PC-3 (cell line): Measurements from ENCODE around the gene PGA4. TPM values are rescaled to one million over a fixed set of nuclear protein-coding genes. Genes with fewer than 3 reads are reported as not detected.

Experiments used
- ATAC-seq: fragments of 200-7000 bp; cut with Tn5 transposase; 2 replicates; pipeline ENCODE4 v1.9.1; 2020; ENCODE audit warnings: mild to moderate bottlenecking, moderate library complexity
- BruUV-seq: library from RNA; stranded (reverse); fragments of 400-500 nt; replicated peaks from 2 replicates; lab custom pipeline; 2021; lab: Mats Ljungman, UMichigan
- CTCF ChIA-PET: fragments of 300-600 bp; sonication (Branson Sonifier 250); formaldehyde crosslinking; loops from one replicate; lab custom pipeline; 2022; ENCODE audit warnings: antibody characterized with exemption; lab: Charles Lee
- POLR2A ChIA-PET: fragments of 300-600 bp; sonication (Branson Sonifier 250); formaldehyde crosslinking; loops from one replicate; lab custom pipeline; 2022; ENCODE audit warnings: antibody characterized with exemption; ENCODE audit not compliant: unreplicated experiment; lab: Charles Lee
- DNase-seq: peaks from one replicate; pipeline ENCODE4 v3.0.0-alpha.2; 2015
- H2AFZ ChIP-seq: fragments of 300-600 bp; sonication (generic); 2 replicates; pipeline ENCODE4 v1.6.0; 2016; ENCODE audit warnings: antibody characterized with exemption, low read length
- H3F3A ChIP-seq: fragments of 300-600 bp; sonication (generic); one replicate; pipeline ENCODE4 v1.6.0; 2017; ENCODE audit warnings: antibody characterized with exemption, low read length, control low read depth, mild to moderate bottlenecking; ENCODE audit not compliant: unreplicated experiment
- H3K27ac ChIP-seq: fragments of 300-600 bp; sonication (generic); 2 replicates; pipeline ENCODE4 v1.5.1; 2016; ENCODE audit warnings: mild to moderate bottlenecking, low read length
- H3K27me3 ChIP-seq: fragments of 300-600 bp; sonication (generic); 2 replicates; pipeline ENCODE4 v1.6.1; 2016; ENCODE audit warnings: low read length, mixed read lengths
- H3K36me3 ChIP-seq: fragments of 300-600 bp; sonication (generic); 2 replicates; pipeline ENCODE4 v1.6.1; 2016; ENCODE audit warnings: low read depth, mixed run types, low read length, mixed read lengths
- H3K4me1 ChIP-seq: fragments of 300-600 bp; sonication (generic); 2 replicates; pipeline ENCODE4 v1.5.1; 2016; ENCODE audit warnings: low read length; ENCODE audit not compliant: insufficient read depth
- H3K4me2 ChIP-seq: fragments of 300-600 bp; sonication (generic); 2 replicates; pipeline ENCODE4 v1.6.0; 2016; ENCODE audit warnings: low read length
- H3K4me3 ChIP-seq: fragments of 300-600 bp; sonication (generic); 2 replicates; pipeline ENCODE4 v1.5.1; 2016; ENCODE audit warnings: mild to moderate bottlenecking, low read length, mixed read lengths
- H3K79me2 ChIP-seq: fragments of 300-600 bp; sonication (generic); 2 replicates; pipeline ENCODE4 v1.6.1; 2017; ENCODE audit warnings: low read length, mixed read lengths
- H3K9ac ChIP-seq: fragments of 300-600 bp; sonication (generic); 2 replicates; pipeline ENCODE4 v1.6.0; 2016; ENCODE audit warnings: mild to moderate bottlenecking, low read length
- H3K9me2 ChIP-seq: fragments of 300-600 bp; sonication (generic); replicated peaks from 2 replicates; pipeline ENCODE4 v1.6.1; 2016; ENCODE audit warnings: mixed run types, low read length, mixed read lengths
- H3K9me3 ChIP-seq: fragments of 300-600 bp; sonication (generic); 2 replicates; pipeline ENCODE4 v1.6.1; 2016; ENCODE audit warnings: low read length, mixed read lengths
- H4K20me1 ChIP-seq: fragments of 300-600 bp; sonication (generic); 2 replicates; pipeline ENCODE4 v1.6.1; 2016; ENCODE audit warnings: low read length, mixed read lengths
- CTCF ChIP-seq: fragments of 300-600 bp; sonication (generic); conservative IDR thresholded peaks from 2 replicates; pipeline ENCODE4 v1.5.1; 2017; ENCODE audit warnings: antibody characterized with exemption, low read depth, mild to moderate bottlenecking, low read length
- EZH2 ChIP-seq: fragments of 300-600 bp; sonication (generic); IDR thresholded peaks from one replicate; pipeline ENCODE4 v1.6.1; 2017; ENCODE audit warnings: antibody characterized with exemption, mild to moderate bottlenecking, low read length; ENCODE audit not compliant: unreplicated experiment
- EZH2phosphoT487 ChIP-seq: fragments of 300-600 bp; sonication (generic); IDR thresholded peaks from 2 replicates; pipeline ENCODE4 v1.6.1; 2018; ENCODE audit warnings: mild to moderate bottlenecking, antibody characterized with exemption, low read length, borderline replicate concordance
- intact Hi-C: fragments of 100-400 bp; cut with micrococcal nuclease; formaldehyde crosslinking; loops from 2 replicates; pipeline ENCODE4 v1.9.0; 2023
- total RNA-seq: library from RNA; depleted of rRNA; stranded (reverse); fragments of >200 nt; gene quantifications from 2 replicates; pipeline ENCODE4 v1.2.3, GENCODE V29; 2014

The PGA4 gene
- total RNA-seq, 1 experiment from 2014 or later: not detected

GRCh38 chr11:61258546-61258945, 36.4 kb downstream of the PGA4 start:
- Histone ChIP-seq H3K9me3 (no peaks in the 10 kb centered on the region), H2AFZ (no peak overlapping the region), H3K9ac (no peak overlapping the region), H3F3A (no peaks in the 10 kb centered on the region), H4K20me1 (no peaks in the 10 kb centered on the region), H3K27me3 (no peaks in the 10 kb centered on the region), H3K27ac (no peak overlapping the region), H3K36me3 (no peaks in the 10 kb centered on the region), H3K9me2 (no peaks in the 10 kb centered on the region), H3K4me3 (no peak overlapping the region), H3K79me2 (no peaks in the 10 kb centered on the region), H3K4me1 (no peaks in the 10 kb centered on the region), H3K4me2 (no peak overlapping the region)
- ATAC-seq (no peak), DNase-seq (no peak)
- CTCF ChIA-PET: no interaction called here
- no TSS peak for BruUV-seq
- POLR2A ChIA-PET: no interaction called here
- intact Hi-C loops: loop anchor here (10.0 kb wide), 1 partner anchor 76 kb away; the partner anchor contains the start of genes DDB1 and TKFC
- TF ChIP-seq EZH2phosphoT487: no peak
- no peak for TF ChIP-seq EZH2
- no peak for TF ChIP-seq CTCF

GRCh38 chr11:61259363-61259762, 37.2 kb downstream of the PGA4 start:
- no peaks in the 10 kb centered on the region for H3K79me2 ChIP-seq
- CTCF ChIA-PET: no interaction called here
- H3K36me3 ChIP-seq: no peaks in the 10 kb centered on the region
- no peaks in the 10 kb centered on the region for H4K20me1 ChIP-seq
- ATAC-seq: no peak
- BruUV-seq: no TSS peak
- TF ChIP-seq EZH2 (no peak), EZH2phosphoT487 (no peak), CTCF (no peak)
- H3K27ac ChIP-seq: no peak overlapping the region
- H3F3A ChIP-seq: no peaks in the 10 kb centered on the region
- H3K4me1 ChIP-seq: no peaks in the 10 kb centered on the region
- H3K9me2 ChIP-seq: no peaks in the 10 kb centered on the region
- H3K27me3 ChIP-seq: no peaks in the 10 kb centered on the region
- no peak for DNase-seq
- H3K4me3 ChIP-seq: no peak overlapping the region
- no peak overlapping the region for H3K4me2 ChIP-seq
- intact Hi-C loops: loop anchor here (10.0 kb wide), 1 partner anchor 75 kb away; the partner anchor contains the start of genes DDB1 and TKFC
- H3K9ac ChIP-seq: no peak overlapping the region
- H2AFZ ChIP-seq: no peak overlapping the region
- no peaks in the 10 kb centered on the region for H3K9me3 ChIP-seq
- POLR2A ChIA-PET: no interaction called here

- CTCF ChIA-PET: no interaction called here
- Histone ChIP-seq H3K27ac (no peak overlapping the region), H3K4me1 (peaks cover 4% of the 10 kb centered on the region; the same call in 1 of the 2 replicates), H4K20me1 (no peaks in the 10 kb centered on the region), H3K4me2 (no peak overlapping the region), H3K27me3 (no peaks in the 10 kb centered on the region), H3K9ac (no peak overlapping the region), H3K9me3 (no peaks in the 10 kb centered on the region), H3K4me3 (no peak overlapping the region), H3F3A (no peaks in the 10 kb centered on the region), H3K79me2 (no peaks in the 10 kb centered on the region), H3K9me2 (no peaks in the 10 kb centered on the region), H3K36me3 (no peaks in the 10 kb centered on the region), H2AFZ (no peak overlapping the region)
- intact Hi-C loops: no loop called here
- TF ChIP-seq CTCF: no peak
- TF ChIP-seq EZH2: no peak
- no TSS peak for BruUV-seq
- ATAC-seq (no peak), DNase-seq (no peak)
- POLR2A ChIA-PET: no interaction called here
These were observed 42.2 kb downstream of the PGA4 start for GRCh38 chr11:61264371-61264770.
